ENCODE data around the gene GTPBP6. TPM values are rescaled to one million over a fixed set of nuclear protein-coding genes. Genes with fewer than 3 reads are reported as not detected.

GTPBP6 gene
- total RNA-seq, 1 experiment from 2014 or later = 41.6 TPM

DNA sequence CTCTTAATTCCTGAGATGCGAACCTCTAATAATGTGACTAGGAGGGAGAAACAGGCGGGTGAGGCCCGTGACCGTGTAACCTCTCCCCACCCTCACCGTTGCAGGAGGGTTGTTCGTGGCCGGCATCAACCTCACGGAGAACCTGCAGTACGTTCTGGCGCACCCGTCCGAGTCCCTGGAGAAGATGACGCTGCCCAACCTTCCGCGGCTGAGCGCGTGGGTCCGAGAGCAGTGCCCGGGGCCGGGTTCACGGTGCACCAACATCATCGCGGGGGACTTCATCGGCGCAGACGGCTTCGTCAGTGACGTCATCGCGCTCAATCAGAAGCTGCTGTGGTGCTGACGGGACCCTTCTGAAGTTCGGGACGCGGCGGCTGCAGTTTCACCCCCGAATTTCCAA, 19.6 kb downstream of the GTPBP6 start:
- DNase-seq (ENCODE audit: low read depth, low spot score) = no peak
- Histone ChIP-seq H3K9ac (ENCODE audit: low read length) (no peak overlapping the region), H3K4me2 (ENCODE audit: low read length) (no peak overlapping the region), H4K20me1 (ENCODE audit: insufficient read depth) (no peaks in the 10 kb centered on the region), H3K9me2 (ENCODE audit: insufficient read depth) (no peaks in the 10 kb centered on the region), H3K79me2 (ENCODE audit: insufficient read depth, low read length) (no peaks in the 10 kb centered on the region), H3K4me1 (ENCODE audit: control insufficient read depth in 1 of 2, insufficient read depth in 2 of 2, low read length in 2 of 2) (no peaks in the 10 kb centered on the region), H3K27ac (ENCODE audit: low read depth, low read length) (no peak overlapping the region), H3K9me3 (ENCODE audit: control insufficient read depth in 1 of 2, insufficient read depth in 1 of 2, low read depth in 1 of 2, low read length in 2 of 2) (no peaks in the 10 kb centered on the region), H3K36me3 (ENCODE audit: control insufficient read depth in 1 of 2, insufficient read depth in 2 of 2, low read length in 2 of 2) (0 out of 4 replicates have a peak, but pooled peaks cover 0 to 4% of the 10 kb centered on the region in 2 experiments), H2AFZ (ENCODE audit: low read depth, low read length, poor library complexity, severe bottlenecking) (no peak overlapping the region), H3K27me3 (ENCODE audit: insufficient read depth, low read length) (no peaks in the 10 kb centered on the region), H3K4me3 (replicated peaks in 1 of 2; ENCODE audit: low read depth in 1 of 2, low read length in 2 of 2) (no peak overlapping the region)
- RAD21 ChIA-PET (ENCODE audit: low non-redundant PET in 1 of 2, low total read pairs in 2 of 2, uncharacterized antibody in 2 of 2, unreplicated experiment in 2 of 2) = no interaction called here
- BruUV-seq (replicated peaks) = no TSS peak
- CTCF ChIA-PET = no interaction called here
- ATAC-seq = no peak
- no peak for TF ChIP-seq CBX3 (IDR thresholded peaks at IDR 0.05; ENCODE audit: low read depth)
- no peak for TF ChIP-seq ZFX (IDR thresholded peaks at IDR 0.05)
- TF ChIP-seq ELF1 (IDR thresholded peaks at IDR 0.05; ENCODE audit: borderline replicate concordance, low read depth) = no peak
- TF ChIP-seq ZBTB33 (IDR thresholded peaks at IDR 0.05; ENCODE audit: extremely low read depth, insufficient replicate concordance, low read length) = no peak
- TF ChIP-seq SIN3A (IDR thresholded peaks at IDR 0.05; ENCODE audit: low read depth) = no peak
- TF ChIP-seq POLR2AphosphoS5 (IDR thresholded peaks at IDR 0.05; ENCODE audit: low read depth, low read length) = no peak
- TF ChIP-seq ZNF274 (IDR thresholded peaks at IDR 0.05; ENCODE audit: low read depth, low read length) = no peak
- TF ChIP-seq YY1 (IDR thresholded peaks at IDR 0.05; ENCODE audit: extremely low read depth, insufficient replicate concordance, low read depth, low read length) = no peak
- intact Hi-C loops (cut with micrococcal nuclease) = no loop called here
- POLR2A ChIA-PET = no interaction called here

GRCh38 chrX:295136-295535, 23.5 kb downstream of the GTPBP6 start:
- Histone ChIP-seq H4K20me1 (ENCODE audit: insufficient read depth) (no peaks in the 10 kb centered on the region), H3K4me3 (replicated peaks in 1 of 2; ENCODE audit: low read depth in 1 of 2, low read length in 2 of 2) (no peak overlapping the region), H3K4me2 (ENCODE audit: low read length) (no peak overlapping the region), H3K27me3 (ENCODE audit: insufficient read depth, low read length) (no peaks in the 10 kb centered on the region), H3K9me2 (ENCODE audit: insufficient read depth) (no peaks in the 10 kb centered on the region), H3K27ac (ENCODE audit: low read depth, low read length) (no peak overlapping the region), H3K36me3 (ENCODE audit: control insufficient read depth in 1 of 2, insufficient read depth in 2 of 2, low read length in 2 of 2) (peaks cover 0 to 7% of the 10 kb centered on the region in 2 experiments; a peak in 2 of 4 replicates), H2AFZ (ENCODE audit: low read depth, low read length, poor library complexity, severe bottlenecking) (no peak overlapping the region), H3K79me2 (ENCODE audit: insufficient read depth, low read length) (no peaks in the 10 kb centered on the region), H3K4me1 (ENCODE audit: control insufficient read depth in 1 of 2, insufficient read depth in 2 of 2, low read length in 2 of 2) (no peaks in the 10 kb centered on the region), H3K9me3 (ENCODE audit: control insufficient read depth in 1 of 2, insufficient read depth in 1 of 2, low read depth in 1 of 2, low read length in 2 of 2) (no peaks in the 10 kb centered on the region), H3K9ac (ENCODE audit: low read length) (no peak overlapping the region)
- ChIA-PET POLR2A (no interaction called here), RAD21 (ENCODE audit: low non-redundant PET in 1 of 2, low total read pairs in 2 of 2, uncharacterized antibody in 2 of 2, unreplicated experiment in 2 of 2) (no interaction called here), CTCF (no interaction called here)
- DNase-seq (ENCODE audit: low read depth, low spot score) (no peak), ATAC-seq (no peak)
- BruUV-seq (replicated peaks) = no TSS peak
- TF ChIP-seq RAD21 (IDR thresholded peaks at IDR 0.05; ENCODE audit: low read depth) (no peak), ZNF274 (IDR thresholded peaks at IDR 0.05; ENCODE audit: low read depth, low read length) (no peak), CEBPB (IDR thresholded peaks at IDR 0.05; ENCODE audit: low read depth) (no peak), REST (IDR thresholded peaks at IDR 0.05; ENCODE audit: low read depth) (no peak), POLR2AphosphoS5 (IDR thresholded peaks at IDR 0.05; ENCODE audit: low read depth, low read length) (no peak)
- intact Hi-C loops (cut with micrococcal nuclease) = no loop called here

Measured in HCT116 (cell line).